Bone marrow (tissue), 2 donors: ENCODE measurements around the gene THUMPD1.
"Not testable (repeated sequence)": the region's sequence is repeated elsewhere in the genome, so short reads cannot be mapped to it uniquely, and the experiment has no call there.

Experiments
- DNase-seq, 2 donors: peaks; one replicate each; lab custom pipeline; 2025; lab: John Stamatoyannopoulos, UW

The THUMPD1 gene

DNA sequence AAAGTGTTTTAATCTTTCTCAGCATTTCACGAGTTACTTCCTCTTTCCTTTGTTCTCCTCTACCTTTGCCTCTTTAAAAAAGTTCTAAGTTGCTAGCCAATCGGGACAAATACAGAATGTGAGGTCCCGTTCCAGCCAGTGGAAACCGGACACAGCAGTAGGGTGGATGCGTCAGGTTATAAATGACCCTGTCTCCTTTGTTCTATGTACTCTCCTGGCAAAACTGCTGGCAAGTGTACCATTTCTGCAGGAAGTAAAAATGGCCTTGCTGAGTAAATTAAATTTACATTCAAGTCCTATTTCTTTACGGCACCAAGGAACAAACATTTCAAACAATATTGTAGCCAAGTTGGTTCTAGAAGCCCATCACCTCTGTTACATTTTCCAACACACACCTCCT, 47.5 kb downstream of the THUMPD1 start:
- not testable (repeated sequence) for DNase-seq

DNA sequence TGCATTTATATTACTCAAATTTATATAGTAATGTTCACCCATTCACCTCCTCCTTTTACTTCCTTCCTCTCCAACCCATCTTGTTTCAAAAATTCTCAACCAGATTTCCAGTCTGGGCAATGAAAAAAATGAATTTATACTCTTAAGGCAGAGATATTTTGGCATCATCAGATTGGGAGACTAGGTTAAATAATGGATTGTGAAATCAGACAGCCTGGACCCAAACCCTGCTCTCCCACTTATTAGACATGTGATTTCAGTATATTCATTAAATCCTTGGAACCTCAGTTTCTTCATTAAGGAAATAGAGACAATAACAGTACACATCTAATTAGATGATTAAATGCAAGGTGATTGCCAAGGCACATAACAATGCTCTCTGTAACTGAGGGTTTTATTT, 52.0 kb downstream of the THUMPD1 start:
- DNase-seq, result no peak

- no peak for DNase-seq
These were observed 57.8 kb downstream of the THUMPD1 start for GRCh38 chr16:20683812-20684211.
